T1000 (cell line): Measurements from ENCODE around the gene PI4KA.
"Not testable (repeated sequence)": the region's sequence is repeated elsewhere in the genome, so short reads cannot be mapped to it uniquely, and the experiment has no call there.

Experiments
- DNase-seq: peaks from one replicate; lab custom pipeline; 2025; ENCODE audit warnings: mixed read lengths; lab: John Stamatoyannopoulos, UW

The PI4KA gene

DNA sequence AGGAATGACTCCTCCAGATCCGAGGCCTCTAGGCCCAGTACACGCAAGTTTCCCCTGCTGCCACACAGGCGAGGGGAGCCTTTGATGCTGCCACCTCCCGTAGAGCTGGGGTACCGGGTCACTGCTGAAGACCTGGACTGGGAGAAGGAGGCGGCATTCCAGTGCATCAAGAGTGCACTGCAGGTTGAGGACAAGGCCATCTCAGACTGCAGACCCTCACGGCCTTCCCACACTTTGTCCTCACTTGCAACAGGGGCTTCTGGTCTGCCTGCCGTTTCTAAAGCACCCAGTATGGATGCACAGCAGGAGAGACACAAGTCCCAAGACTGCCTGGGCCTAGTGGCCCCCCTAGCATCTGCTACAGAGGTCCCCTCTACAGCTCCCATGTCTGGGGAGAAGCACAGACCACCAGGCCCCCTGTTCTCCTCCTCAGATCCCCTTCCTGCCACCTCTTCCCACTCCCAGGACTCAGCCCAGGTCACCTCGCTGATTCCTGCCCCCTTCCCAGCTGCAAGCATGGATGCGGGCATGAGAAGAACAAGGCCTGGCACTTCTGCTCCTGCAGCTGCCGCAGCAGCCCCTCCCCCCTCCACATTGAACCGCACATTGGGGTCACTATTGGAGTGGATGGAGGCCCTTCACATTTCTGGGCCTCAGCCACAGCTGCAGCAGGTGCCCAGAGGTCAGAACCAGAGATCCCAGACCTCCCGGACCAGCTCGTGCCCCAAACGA lies 167.9 kb downstream of the PI4KA start:
- DNase-seq: not testable (repeated sequence)

GRCh38 chr22:20687356-20688172 lies 171.0 kb downstream of the PI4KA start:
- not testable (repeated sequence) for DNase-seq

GRCh38 chr22:20685764-20686163 lies 172.8 kb downstream of the PI4KA start:
- not testable (repeated sequence) for DNase-seq

DNA sequence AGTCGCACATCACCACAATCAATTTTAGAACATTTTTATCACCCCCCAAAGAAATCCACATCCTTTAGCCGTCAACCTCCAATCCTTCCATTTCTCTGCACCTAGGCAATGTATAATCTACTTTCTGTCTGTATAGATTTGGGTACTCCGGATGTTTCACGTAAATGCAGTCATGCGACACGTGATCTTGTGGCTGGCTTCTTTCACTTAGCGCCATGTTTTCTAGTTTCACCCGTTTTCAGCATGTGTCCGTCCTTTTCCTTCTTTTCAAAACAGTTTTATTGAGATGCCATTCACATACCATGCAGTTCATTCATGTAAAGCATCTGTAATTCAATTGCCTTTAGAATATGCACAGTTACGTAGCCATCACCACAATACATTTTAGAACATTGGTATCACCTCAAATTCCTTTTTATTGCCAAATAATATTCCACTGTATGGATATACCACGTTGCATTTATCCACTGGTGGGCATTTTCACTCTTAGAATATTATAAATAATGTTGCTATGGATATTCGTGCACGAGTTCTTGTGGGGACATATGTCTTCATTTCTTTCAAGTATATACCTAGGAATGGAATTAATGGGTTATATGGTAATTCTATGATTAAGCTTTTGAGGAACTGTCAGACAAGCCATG lies 179.7 kb downstream of the PI4KA start:
- not testable (repeated sequence) for DNase-seq

DNA sequence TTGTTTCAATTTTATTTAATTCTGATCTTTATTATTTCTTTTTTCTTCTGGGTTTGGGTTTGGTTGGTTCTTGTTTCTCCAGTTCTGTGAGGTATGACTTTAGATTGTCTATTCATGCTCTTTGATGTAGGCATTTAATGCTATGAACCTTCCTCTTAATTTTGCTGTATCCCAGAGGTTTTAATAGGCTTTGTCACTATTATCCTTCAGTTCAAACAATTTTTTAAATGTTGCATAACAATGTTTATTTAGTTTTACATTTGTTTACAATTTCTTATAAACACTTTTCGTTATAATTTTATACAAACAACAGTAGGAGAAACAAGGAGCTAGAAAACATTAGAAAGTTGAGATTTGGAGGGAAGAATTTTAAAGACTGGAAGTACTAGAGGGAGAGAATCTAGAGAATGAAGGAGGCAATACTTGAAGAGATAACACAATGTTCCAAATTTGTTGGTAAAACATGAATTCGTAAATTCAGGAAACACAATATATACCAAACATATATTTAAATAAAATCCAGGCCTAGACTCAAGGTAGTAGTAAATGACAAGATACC lies 180.8 kb downstream of the PI4KA start:
- DNase-seq: no peak

DNA sequence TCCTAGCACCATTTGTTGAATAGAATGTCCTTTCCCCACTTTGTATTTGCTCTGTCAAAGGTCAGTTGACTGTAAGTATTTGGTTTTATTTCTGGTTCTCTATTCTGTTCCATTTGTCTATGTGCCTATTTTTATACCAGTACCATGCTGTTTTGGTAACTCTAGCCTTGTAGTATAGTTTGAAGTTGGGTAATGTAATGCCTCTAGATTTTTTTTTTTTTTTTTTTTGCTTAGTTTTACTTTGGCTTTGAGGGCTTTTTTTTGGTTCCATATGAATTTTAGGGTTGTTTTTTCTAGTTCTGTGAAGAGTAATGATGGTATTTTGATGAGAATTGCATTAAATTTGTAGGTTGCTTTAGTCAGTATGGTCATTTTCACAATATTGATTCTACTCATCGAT lies 183.0 kb downstream of the PI4KA start:
- DNase-seq: not testable (repeated sequence)

DNA sequence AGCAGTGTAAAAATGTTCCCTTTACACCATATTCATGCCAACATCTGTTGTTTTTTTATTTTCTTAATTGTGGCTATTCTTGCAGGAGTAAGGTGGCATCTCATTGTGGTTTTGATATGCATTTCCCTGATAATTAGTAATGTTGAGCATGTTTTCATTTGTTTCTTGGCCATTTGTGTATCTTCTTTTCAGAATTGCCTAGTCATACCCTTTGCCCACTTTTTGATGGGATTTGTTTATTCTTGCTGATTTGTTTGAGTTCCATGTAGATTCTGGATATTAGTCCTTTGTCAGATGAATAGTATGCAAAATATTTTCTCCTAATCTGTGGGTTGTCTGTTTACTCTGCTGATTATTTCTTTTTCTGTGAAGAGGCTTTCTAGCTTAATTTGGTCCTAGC lies 183.6 kb downstream of the PI4KA start:
- DNase-seq: no peak

DNA sequence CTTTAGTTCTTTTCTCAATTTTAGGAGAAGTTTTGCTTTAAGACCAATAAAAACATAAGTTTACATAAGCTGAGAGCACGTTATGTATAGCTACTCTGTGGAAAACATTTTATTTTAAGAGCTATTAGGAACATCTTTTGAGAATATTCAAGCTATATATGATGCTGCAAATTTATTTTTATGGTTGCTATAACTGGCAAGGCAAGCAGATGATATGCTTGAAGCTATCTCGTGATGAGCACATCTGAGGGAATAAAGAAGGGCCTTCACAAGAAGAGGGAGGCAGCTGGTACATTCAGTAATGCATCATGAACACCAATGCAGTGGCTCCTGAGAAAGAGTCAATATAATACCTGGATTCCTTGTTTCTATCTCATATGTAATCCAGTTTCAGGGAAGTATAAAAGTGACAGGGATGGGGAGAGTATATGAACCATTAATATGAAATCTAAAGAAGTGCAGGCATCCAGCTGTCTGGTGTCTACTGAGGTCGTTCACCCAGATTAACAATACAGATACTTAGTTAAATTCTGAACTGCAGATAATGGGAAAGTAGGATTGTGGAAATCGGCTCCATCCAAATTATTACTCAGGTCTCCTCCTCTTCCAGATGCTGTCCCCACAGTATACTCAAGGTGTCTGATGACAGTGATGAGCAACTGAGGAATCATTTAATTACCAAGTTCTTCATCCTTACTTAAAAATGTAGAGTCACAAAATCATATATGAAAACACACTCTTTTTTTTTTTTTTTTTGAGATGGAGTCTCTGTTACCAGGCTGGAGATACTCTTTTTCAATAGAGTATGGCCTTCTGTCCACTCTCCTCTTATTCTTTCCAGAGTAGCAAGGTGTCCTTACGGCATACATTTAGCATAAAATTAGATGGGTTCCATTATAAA lies 185.1 kb downstream of the PI4KA start:
- DNase-seq: no peak

- no peak for DNase-seq
Measured at GRCh38 chr22:20672732-20673131, 185.9 kb downstream of the PI4KA start.

DNA sequence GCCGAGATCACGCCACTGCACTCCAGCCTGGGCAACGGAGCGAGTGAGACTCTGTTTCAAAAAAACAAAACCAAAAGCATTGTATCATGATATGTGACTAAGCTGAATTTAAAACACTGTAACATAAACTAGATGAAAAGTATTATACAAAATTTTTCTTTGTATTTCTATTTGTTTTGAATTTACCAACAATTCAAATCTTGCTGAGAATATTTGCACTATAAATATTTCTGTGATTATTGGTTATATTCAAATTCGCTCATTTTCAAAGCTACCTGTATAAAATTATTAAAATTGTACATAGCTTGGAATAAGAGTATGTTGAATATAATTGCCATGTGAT lies 186.6 kb downstream of the PI4KA start:
- no peak for DNase-seq

- no peak for DNase-seq
Measured at GRCh38 chr22:20671409-20672081, 187.1 kb downstream of the PI4KA start.

DNA sequence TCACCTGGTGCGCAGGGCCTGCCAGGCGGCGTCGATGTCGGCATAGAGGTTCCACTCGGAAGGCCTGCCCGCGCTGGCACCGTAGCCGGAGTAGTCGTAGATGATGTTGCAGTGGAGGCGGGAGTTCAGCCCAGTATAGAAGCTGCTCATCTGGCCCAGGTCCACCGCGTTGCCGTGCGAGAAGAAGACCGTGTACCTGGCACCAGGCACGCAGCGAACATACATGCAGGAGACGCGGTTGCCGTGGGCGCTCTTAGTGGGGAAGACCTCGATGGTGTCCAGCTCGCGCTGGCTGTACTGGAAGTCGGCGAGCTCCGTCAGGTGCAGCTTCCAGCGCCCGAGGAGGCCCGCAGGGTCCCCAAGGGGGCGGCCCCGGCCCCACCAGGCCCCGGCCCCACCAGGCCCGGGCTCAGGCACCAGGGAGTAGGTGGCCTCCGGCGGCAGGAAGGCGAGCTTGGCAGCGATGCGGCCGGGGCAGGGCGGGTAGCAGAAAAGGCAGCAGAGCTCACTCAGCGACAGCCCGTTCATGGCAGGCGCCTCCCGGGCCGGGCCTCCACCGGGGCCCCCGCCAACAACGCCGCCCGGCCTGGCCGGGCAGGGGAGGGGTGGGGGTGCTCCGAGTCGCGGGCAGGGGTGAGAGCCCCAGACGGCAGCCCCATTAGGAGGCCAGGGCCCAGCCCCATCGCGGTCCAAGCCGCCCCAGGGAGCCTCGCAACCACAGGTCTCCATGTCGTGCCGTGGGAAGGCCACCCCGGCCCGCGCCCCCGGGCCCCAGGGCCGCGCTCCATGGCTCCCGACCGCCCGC lies 188.0 kb downstream of the PI4KA start:
- not testable (repeated sequence) for DNase-seq

GRCh38 chr22:20669884-20670283 lies 188.7 kb downstream of the PI4KA start:
- DNase-seq: not testable (repeated sequence)

DNA sequence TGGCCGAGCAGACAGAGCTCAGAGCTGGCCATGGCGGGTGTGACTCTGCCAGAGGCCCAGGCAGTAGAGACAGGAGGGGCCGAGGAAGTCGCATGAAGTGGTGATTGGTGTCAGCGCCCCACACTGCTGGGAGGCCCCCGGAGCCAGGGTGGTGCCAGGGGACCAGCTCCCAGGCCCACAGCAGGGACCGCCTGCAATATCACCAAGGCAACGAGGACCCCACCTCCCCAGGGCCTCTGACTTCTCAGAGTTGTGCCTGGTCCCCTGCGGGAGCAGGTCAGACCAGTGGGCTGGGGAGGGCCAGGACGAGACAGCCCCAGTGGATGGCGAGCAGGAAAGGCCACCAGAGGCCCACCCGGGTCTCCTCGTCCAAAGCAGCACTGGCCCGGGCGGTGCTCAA lies 189.1 kb downstream of the PI4KA start:
- DNase-seq: not testable (repeated sequence)

DNA sequence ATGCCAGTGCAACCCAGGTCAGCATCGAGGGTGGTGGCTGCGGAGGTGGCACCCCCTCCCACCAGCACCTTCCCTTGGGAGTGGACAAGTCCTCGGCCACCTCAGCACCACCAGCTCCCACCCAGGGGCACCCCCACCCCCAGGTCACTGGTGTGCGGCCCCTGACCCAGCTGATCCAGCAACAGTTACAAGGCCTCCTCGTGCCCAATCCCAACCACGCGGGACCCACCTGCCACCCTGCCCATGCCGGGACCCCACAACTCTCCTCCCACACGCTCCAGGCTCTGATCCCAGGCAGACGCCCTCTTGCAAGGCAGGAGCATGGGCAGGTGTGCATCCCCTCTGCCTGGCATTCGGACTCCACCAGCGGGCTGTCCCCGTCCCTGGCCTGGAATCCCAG lies 189.8 kb downstream of the PI4KA start:
- not testable (repeated sequence) for DNase-seq

DNA sequence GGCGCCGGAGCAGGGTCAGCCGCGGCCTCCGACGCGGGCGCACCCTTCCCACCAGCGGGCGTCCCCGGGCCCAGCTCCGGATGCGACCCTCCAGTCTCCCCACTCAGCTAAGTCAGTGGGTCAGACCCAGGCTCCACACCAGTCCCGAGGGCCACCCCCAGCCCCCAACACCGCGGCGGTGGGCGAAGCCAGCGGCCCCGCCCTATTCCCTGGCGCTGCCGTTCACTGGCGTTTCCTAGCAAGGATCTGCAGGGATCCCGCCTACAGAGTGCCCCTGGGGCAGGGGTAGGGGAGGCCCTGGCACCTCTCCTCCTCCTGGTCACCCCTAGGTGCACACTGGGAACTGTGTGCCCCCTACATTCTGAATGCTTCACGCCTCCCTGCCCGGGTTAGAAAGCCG lies 190.4 kb downstream of the PI4KA start:
- not testable (repeated sequence) for DNase-seq

GRCh38 chr22:20667548-20667947 lies 191.1 kb downstream of the PI4KA start:
- DNase-seq: not testable (repeated sequence)

DNA sequence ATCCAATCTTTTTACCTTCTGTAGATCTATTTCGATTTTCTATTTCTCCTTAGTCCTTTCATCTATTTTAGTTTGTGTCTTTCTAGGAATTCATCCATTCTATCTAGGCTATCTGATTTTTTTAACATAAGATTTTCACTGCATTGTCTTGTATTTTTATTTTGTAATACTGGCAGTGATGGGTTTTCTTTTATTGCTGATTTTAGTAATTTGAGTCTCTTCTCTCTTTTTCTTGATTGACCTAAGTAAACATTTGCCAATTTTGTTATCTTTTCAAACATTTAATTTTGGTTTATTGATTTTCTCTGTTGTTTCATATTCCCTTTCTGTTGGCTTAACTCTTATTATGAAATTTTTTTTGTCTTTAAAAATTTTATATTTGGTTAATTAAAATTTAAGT lies 192.1 kb downstream of the PI4KA start:
- DNase-seq: no peak

DNA sequence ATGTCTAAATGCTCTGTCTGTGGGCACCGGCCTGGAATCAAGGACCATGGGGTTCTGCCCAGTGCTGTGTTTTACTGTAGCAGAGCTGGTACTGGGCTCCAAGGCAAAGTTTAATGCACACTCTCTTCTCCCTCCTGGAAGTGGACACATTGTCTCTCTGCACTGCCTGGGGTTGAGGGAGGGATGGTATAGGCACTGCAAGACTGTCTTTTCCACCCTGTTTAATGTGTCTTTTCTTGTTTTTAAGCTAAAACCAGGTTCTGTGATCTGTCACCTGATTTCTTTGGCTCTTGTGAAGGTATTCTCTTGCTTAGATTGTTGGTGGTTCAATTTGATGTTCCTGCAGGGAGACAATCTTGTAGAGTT lies 194.0 kb downstream of the PI4KA start:
- no peak for DNase-seq

DNA sequence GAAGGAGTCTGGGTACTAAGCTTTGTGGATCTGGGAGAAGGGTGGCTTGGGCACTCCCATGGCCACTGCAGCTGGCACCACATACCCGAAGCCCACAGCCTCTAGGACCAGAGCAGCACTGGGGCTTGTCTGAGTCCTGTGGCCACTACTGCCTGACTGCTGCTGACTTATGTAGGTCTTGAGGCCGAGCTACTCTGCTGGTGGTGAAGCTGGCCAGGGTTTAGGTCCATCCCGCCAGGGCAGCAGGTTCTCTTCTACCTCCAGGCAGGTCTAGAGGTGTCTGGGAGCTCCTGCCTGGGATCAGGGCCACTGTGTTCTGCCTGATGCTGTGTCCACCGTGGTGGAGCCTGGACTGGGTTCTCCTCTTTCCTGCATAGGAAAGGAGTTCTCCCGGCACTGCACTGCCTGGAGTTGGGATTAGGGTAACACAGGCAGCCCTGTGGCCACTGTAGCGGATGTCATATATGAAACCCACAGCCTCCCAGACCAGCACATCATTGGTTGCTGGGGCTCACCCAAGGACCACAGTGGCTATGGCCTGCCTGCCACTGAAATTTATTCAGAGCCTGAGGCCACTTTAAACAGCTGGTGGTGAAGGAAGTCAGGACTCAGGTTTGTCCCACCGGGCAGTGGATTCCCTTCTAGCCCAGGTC lies 194.5 kb downstream of the PI4KA start:
- no peak for DNase-seq
